ENCODE measurements around the gene JAM3.

GRCh38 chr11:134032501-134033091 is 36.3 kb upstream of the JAM3 start:
- TF ChIP-seq EZH2 (optimal IDR thresholded peaks at IDR 0.05; ENCODE audit: low read depth, low read length): no peak
- TF ChIP-seq, protein P1, sequence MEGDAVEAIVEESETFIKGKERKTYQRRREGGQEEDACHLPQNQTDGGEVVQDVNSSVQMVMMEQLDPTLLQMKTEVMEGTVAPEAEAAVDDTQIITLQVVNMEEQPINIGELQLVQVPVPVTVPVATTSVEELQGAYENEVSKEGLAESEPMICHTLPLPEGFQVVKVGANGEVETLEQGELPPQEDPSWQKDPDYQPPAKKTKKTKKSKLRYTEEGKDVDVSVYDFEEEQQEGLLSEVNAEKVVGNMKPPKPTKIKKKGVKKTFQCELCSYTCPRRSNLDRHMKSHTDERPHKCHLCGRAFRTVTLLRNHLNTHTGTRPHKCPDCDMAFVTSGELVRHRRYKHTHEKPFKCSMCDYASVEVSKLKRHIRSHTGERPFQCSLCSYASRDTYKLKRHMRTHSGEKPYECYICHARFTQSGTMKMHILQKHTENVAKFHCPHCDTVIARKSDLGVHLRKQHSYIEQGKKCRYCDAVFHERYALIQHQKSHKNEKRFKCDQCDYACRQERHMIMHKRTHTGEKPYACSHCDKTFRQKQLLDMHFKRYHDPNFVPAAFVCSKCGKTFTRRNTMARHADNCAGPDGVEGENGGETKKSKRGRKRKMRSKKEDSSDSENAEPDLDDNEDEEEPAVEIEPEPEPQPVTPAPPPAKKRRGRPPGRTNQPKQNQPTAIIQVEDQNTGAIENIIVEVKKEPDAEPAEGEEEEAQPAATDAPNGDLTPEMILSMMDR (IDR thresholded peaks at IDR 0.05; ENCODE audit: low read length): no peak
